Psoas muscle (tissue), 8 donors: ENCODE results near the gene KCTD12. TPM values are rescaled to one million over a fixed set of nuclear protein-coding genes. Genes with fewer than 3 reads are reported as not detected.

ENCODE experiments used
- ATAC-seq, 4 donors: fragments of 200-7000 bp; cut with Tn5 transposase; one replicate each; pipeline ENCODE4 v1.9.1; 2020; ENCODE audit warnings: moderate library complexity in 3 of 4, mild to moderate bottlenecking in 2 of 4
- DNase-seq, 2 donors: peaks; one replicate each; pipeline ENCODE4 v3.0.0-alpha.2; 2020
- H3K27ac ChIP-seq: fragments of 200-600 bp; one replicate; pipeline ENCODE4 v1.8.0; 2022
- H3K27me3 ChIP-seq, 3 donors: fragments of 200-600 bp in 1 of 3; one replicate each; pipeline versions ENCODE4 v1.6.1 to v1.8.0; 2013 to 2022; ENCODE audit warnings: low read length in 2 of 3, mild to moderate bottlenecking in 2 of 3, moderate library complexity in 1 of 3; ENCODE audit not compliant: insufficient read depth in 3 of 3
- H3K36me3 ChIP-seq, 2 donors: fragments of 200-600 bp in 1 of 2; one replicate each; pipeline versions ENCODE4 v1.6.1 to v1.8.0; 2013 to 2022; ENCODE audit warnings: low read depth in 1 of 2, mild to moderate bottlenecking in 1 of 2, moderate library complexity in 1 of 2; ENCODE audit not compliant: insufficient read depth in 1 of 2
- H3K4me1 ChIP-seq: fragments of 200-600 bp; one replicate; pipeline ENCODE4 v1.8.0; 2022
- H3K4me3 ChIP-seq: fragments of 200-600 bp; one replicate; pipeline ENCODE4 v1.8.0; 2022; ENCODE audit warnings: mild to moderate bottlenecking
- H3K9me3 ChIP-seq: fragments of 200-600 bp; one replicate; pipeline ENCODE4 v1.8.0; 2022
- WGBS, 3 donors: extraction: QIAGEN DNeasy Blood & Tissue Kit; methylation state at CpG; one replicate each; pipeline versions ENCODE4 v1.1.6 to v1.1.7; 2013; 5-methylcytosine and 5-hydroxymethylcytosine counted together
- intact Hi-C, 2 donors: fragments of 100-400 bp; cut with DNase I; formaldehyde crosslinking; loops; one replicate each; pipeline versions ENCODE4 v1.11.0 to v1.14.2; 2022
- polyA plus RNA-seq, 3 donors: library from polyadenylated mRNA; stranded (reverse); fragments of 200-250 nt; gene quantifications; one replicate each; pipeline ENCODE4 v1.2.3, GENCODE V29; 2013
- total RNA-seq, 4 donors: library from RNA; stranded (reverse); fragmentation: NEBNext Ultra II Directional in 2 of 4; extraction: Animal tissue kit (Norgen Biotek cat#: 25700) in 2 of 4; gene quantifications; one replicate each; pipeline versions ENCODE4 v1.2.1 to v1.2.4, GENCODE V29; 2021 to 2023
- TF ChIP-seq, protein P1 (sequence below): fragments of 200-600 bp; IDR thresholded peaks from one replicate; pipeline ENCODE4 v1.8.0; 2022; ENCODE audit warnings: antibody characterized with exemption
- donor health status: healthy with polysubstance abuse.
- donor health status: DM: no; HTN: no; CAD: no; lungs with moderate emphysema.
- donor health status: Bipolar disorder and iron deficiency.
- donor health status: healthy.
- donor health status: DM: yes; HTN: yes; CAD: no.
- donor health status: DM: no; HTN: no; CAD: no.
- donor health status: DM: no; HTN: no; CAD: no.
- donor health status: DM: yes; HTN: yes; CAD: no.

Gene KCTD12
- total and polyA plus RNA-seq, 7 donors, result 11.6 to 31.3 (median 22.4) TPM

DNA sequence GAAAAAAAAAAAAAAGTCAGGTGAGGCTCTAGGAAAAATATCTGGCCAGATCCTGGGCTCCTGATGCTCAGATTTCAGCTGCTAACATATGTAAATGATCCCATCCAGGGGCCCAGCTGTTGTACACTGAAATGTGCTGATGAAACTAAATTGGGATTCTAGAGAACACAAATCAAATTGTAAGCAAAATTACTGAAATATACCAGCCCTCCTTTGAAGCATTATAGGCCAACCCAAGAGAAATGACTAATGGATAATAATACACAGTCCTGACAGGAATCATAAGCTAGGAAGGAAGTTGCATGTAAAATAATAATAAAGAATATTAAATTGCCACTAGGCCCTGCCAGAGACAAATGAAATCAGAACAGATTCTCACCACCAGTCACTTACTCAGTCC, 17.8 kb downstream of the KCTD12 start:
- TF ChIP-seq, protein P1, sequence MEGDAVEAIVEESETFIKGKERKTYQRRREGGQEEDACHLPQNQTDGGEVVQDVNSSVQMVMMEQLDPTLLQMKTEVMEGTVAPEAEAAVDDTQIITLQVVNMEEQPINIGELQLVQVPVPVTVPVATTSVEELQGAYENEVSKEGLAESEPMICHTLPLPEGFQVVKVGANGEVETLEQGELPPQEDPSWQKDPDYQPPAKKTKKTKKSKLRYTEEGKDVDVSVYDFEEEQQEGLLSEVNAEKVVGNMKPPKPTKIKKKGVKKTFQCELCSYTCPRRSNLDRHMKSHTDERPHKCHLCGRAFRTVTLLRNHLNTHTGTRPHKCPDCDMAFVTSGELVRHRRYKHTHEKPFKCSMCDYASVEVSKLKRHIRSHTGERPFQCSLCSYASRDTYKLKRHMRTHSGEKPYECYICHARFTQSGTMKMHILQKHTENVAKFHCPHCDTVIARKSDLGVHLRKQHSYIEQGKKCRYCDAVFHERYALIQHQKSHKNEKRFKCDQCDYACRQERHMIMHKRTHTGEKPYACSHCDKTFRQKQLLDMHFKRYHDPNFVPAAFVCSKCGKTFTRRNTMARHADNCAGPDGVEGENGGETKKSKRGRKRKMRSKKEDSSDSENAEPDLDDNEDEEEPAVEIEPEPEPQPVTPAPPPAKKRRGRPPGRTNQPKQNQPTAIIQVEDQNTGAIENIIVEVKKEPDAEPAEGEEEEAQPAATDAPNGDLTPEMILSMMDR, result no peak
- ATAC-seq (no peak), DNase-seq (no peak)
- Histone ChIP-seq H3K4me1 (peaks cover 13% of the 10 kb centered on the region), H3K36me3 (no peaks in the 10 kb centered on the region), H3K27me3 (no peaks in the 10 kb centered on the region), H3K27ac (no peak overlapping the region), H3K9me3 (no peaks in the 10 kb centered on the region), H3K4me3 (no peak overlapping the region)
- intact Hi-C loops, result no loop called here

DNA sequence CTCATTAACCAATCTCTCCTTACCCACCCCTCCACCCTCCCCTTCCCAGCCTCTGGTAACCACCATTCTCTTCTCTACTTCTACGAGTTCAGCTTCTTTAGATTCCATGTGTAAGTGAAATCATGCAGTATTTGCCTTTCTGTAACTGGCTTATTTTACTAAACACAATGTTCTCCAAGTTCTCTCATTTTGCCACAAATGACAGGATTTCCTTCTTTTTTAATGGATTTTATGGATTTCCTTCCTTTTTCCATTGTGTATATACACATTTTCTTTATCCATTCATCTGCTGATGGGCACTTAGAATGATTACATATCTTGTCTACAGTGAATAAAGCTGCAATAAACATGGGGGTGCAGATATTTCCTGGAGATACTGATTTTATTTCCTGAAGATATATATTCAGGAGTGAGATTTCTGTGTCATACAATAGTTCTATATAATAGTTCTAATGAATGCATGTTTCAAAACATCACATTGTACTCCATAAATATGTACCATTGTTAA, 20.2 kb downstream of the KCTD12 start:
- no peak for ATAC-seq
- Histone ChIP-seq H3K27ac (no peak overlapping the region), H3K27me3 (no peaks in the 10 kb centered on the region), H3K4me1 (peaks cover 13% of the 10 kb centered on the region), H3K9me3 (no peaks in the 10 kb centered on the region), H3K36me3 (no peaks in the 10 kb centered on the region), H3K4me3 (no peak overlapping the region)
- no peak for DNase-seq
- TF ChIP-seq, protein P1, result no peak
- 73 to 84% (median 83%) methylated on average over 1 of the region's 1 CpG for WGBS, 3 donors
- intact Hi-C loops, result no loop called here

DNA sequence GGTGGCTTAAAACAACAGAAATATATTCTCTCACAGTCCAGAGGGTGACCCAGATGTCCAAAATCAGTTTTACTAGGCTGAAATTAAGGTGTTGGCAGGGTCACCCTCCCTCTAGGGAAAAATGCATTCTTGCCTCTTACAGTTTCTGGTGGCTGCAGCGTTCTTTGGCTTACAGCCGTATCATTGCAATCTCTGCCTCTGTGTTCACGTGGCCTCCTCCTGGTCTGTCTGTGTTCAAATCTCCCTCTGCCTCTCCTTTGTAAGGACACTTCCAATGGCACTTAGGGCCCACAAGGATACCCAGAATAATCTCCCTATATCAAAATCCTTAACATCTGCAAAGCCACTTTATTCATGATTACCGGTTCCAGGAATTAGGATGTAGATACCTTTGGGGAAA, 21.1 kb downstream of the KCTD12 start:
- intact Hi-C loops, result no loop called here
- 19 to 40% (median 25%) methylated on average over 4 of the region's 4 CpGs for WGBS, 3 donors

DNA sequence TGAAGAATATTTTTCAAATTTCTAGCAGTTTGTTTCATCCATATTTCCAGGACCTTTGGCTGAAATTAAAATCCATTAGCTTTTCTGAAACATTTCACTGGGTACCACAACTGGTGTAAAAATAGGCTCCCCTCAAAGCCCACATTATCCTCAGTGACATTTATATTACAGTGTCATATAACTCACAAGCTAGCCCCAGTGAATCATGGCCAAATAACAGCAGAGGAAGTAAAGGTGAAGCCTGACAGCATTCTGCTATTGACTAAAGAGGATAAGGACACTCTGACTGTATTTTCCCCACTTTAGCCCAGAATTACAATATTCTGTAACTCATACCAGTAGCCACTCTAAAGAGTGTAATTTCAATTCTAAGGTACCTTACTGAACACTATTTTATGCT, 21.9 kb downstream of the KCTD12 start:
- no peaks in the 10 kb centered on the region for H3K36me3 ChIP-seq
- H3K4me1 ChIP-seq, result peaks cover 13% of the 10 kb centered on the region
- H3K9me3 ChIP-seq, result no peaks in the 10 kb centered on the region
- no peaks in the 10 kb centered on the region for H3K27me3 ChIP-seq
- DNase-seq, result no peak
- H3K4me3 ChIP-seq, result no peak overlapping the region
- intact Hi-C loops, result no loop called here
- peak in 2 of 4 donors; percentile 38 to 39 for ATAC-seq
- TF ChIP-seq, protein P1, result no peak
- no peak overlapping the region for H3K27ac ChIP-seq

More for the DNA sequence above, 21.1 kb downstream of the KCTD12 start:
- Histone ChIP-seq H3K27me3 (no peaks in the 10 kb centered on the region), H3K4me1 (peaks cover 13% of the 10 kb centered on the region), H3K27ac (no peak overlapping the region), H3K9me3 (no peaks in the 10 kb centered on the region), H3K4me3 (no peak overlapping the region), H3K36me3 (no peaks in the 10 kb centered on the region)
- TF ChIP-seq, protein P1, result no peak
- ATAC-seq (peak in 2 of 4 donors; percentile 51), DNase-seq (no peak)

DNA sequence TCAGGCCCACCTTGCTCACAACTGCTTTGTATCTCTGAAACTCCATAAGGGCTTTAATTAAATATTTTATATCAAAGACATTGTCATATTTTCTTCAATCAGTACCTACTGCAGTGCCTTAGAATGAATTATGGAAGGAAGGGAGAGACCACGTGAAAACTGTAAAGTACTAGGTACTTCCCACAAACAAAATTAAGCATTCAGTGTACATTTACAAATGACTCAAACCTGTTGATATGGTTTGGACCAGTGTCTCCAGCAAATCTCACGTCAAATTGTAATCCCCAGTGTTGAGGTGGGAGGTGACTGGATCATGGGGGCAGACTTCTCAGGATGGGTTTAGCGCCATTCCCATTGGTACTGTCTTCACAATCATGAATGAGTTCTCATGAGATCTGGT, 23.2 kb downstream of the KCTD12 start:
- ATAC-seq, result no peak
- WGBS, 3 donors, result 93 to 100% (median 96%) methylated on average over 3 of the region's 3 CpGs
- TF ChIP-seq, protein P1, result no peak

More for the DNA sequence above, 23.2 kb downstream of the KCTD12 start:
- intact Hi-C loops, result no loop called here
- no peaks in the 10 kb centered on the region for H3K36me3 ChIP-seq
- H3K27me3 ChIP-seq, result no peaks in the 10 kb centered on the region
- no peaks in the 10 kb centered on the region for H3K9me3 ChIP-seq
- H3K4me3 ChIP-seq, result no peak overlapping the region
- peaks cover 13% of the 10 kb centered on the region for H3K4me1 ChIP-seq
- no peak for DNase-seq
- H3K27ac ChIP-seq, result no peak overlapping the region
